Kidney (tissue), 14 donors: ENCODE results near the gene INHBE. TPM values are rescaled to one million over a fixed set of nuclear protein-coding genes. Genes with fewer than 3 reads are reported as not detected.
"Not testable (repeated sequence)": the region's sequence is repeated elsewhere in the genome, so short reads cannot be mapped to it uniquely, and the experiment has no call there.

Experiments
- DNase-seq, 5 donors: peaks; one replicate each; pipeline ENCODE4 v3.0.0-alpha.2; 2013 to 2020
- FAIRE-seq: peaks from 2 replicates; lab custom pipeline; 2012; peaks lifted over from hg19 to GRCh38; lab: Jason Lieb, UNC
- H3K27ac ChIP-seq, 2 donors: one replicate each; pipeline ENCODE4 v1.7.0; 2013; ENCODE audit warnings: low read depth in 2 of 2, low read length in 2 of 2, inconsistent platforms in 1 of 2
- H3K27me3 ChIP-seq: one replicate; pipeline ENCODE4 v1.7.1; 2013; ENCODE audit warnings: low read length, inconsistent platforms; ENCODE audit not compliant: control insufficient read depth, insufficient read depth
- H3K36me3 ChIP-seq, 3 donors: one replicate each; pipeline versions ENCODE4 v1.7.0 to v1.7.1; 2013; ENCODE audit warnings: low read length in 3 of 3, control low read depth in 1 of 3, inconsistent platforms in 1 of 3; ENCODE audit not compliant: insufficient read depth in 3 of 3, control insufficient read depth in 2 of 3
- H3K4me1 ChIP-seq, 3 donors: one replicate each; pipeline versions ENCODE4 v1.7.0 to v1.7.1; 2013; ENCODE audit warnings: low read length in 3 of 3, inconsistent platforms in 1 of 3, low read depth in 1 of 3; ENCODE audit not compliant: control insufficient read depth in 2 of 3, insufficient read depth in 2 of 3
- H3K4me3 ChIP-seq, 3 donors: one replicate each; pipeline versions ENCODE4 v1.7.0 to v1.8.1; 2013; ENCODE audit warnings: low read length in 3 of 3, control low read depth in 1 of 3, inconsistent platforms in 1 of 3
- H3K9ac ChIP-seq, 3 donors: one replicate each; pipeline versions ENCODE4 v1.7.0 to v1.7.1; 2013; ENCODE audit warnings: low read length in 3 of 3, control low read depth in 1 of 3, inconsistent platforms in 1 of 3
- H3K9me3 ChIP-seq, 3 donors: one replicate each; pipeline versions ENCODE4 v1.7.0 to v1.7.1; 2013; ENCODE audit warnings: low read length in 3 of 3, control low read depth in 1 of 3, inconsistent platforms in 1 of 3; ENCODE audit not compliant: control insufficient read depth in 2 of 3, insufficient read depth in 1 of 3
- intact Hi-C: fragments of 100-400 bp; cut with DNase I; formaldehyde crosslinking; loops from one replicate; pipeline ENCODE4 v1.11.1; 2022
- polyA plus RNA-seq: library from polyadenylated mRNA; stranded (reverse); fragments of 350-450 nt; fragmentation: Illumina TruSeq; extraction: RNeasy Lipid Tissue Mini Kit (QIAGEN cat#74804); gene quantifications from one replicate; pipeline ENCODE4 v1.2.3, GENCODE V29; 2014; ENCODE audit warnings: low read depth, low replicate concordance; ENCODE audit not compliant: insufficient read depth
- total RNA-seq: library from RNA; stranded (reverse); fragmentation: NEBNext Ultra II Directional; extraction: Animal tissue kit (Norgen Biotek cat#: 25700); gene quantifications from one replicate; pipeline ENCODE4 v1.2.1, GENCODE V29; 2021
- TF ChIP-seq, protein P1 (sequence below): IDR thresholded peaks from 3 replicates; pipeline ENCODE4 v1.5.1; 2012; ENCODE audit warnings: mild to moderate bottlenecking, moderate library complexity, borderline replicate concordance; ENCODE audit not compliant: insufficient read depth; ENCODE audit errors: extremely low read depth
- donor health status: control.
- donor health status: control.
- donor health status: control.
- donor health status: control.
- donor health status: control.
- donor health status: DM: yes; HTN: yes; CAD: no.
- donor health status: Normal renal cell carcinoma (clear cell type).

The INHBE gene
- total and polyA plus RNA-seq, 2 donors from 2014 or later, result 0.19 to 0.30 TPM

DNA sequence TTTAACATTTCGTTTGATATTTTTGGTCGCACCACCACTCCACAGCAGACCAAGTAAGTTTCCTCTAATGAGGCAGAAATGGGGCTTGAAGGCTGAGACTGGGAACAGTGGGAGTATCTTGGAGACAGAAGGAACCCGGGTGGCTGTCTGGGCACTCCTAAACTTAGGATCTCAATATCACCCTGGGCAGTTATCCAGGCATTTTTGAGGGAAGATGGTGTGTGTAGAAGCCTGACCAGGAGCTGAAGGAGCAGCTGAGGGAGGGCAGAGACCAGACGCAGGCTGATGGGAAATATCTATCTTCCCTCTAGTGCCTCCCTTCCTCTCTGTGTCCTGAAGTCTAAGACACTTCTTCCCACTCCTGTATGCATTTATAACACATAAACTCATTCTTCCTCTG, 43.5 kb downstream of the INHBE start:
- DNase-seq (no peak), FAIRE-seq (no peak)

DNA sequence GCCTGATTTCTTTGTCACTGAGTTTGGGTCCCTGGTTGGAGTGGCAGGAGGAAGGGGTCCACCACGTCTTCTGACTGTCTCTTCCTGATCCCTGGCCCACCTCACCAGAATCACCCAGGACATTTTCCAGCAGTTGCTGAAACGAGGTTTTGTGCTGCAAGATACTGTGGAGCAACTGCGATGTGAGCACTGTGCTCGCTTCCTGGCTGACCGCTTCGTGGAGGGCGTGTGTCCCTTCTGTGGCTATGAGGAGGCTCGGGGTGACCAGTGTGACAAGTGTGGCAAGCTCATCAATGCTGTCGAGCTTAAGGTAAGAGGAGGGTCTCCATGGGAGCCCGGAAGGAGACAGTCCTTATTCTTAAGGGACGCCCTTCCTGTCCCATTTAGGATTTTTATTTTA, 45.1 kb downstream of the INHBE start:
- Histone ChIP-seq H3K27ac (no peak overlapping the region), H3K27me3 (no peaks in the 10 kb centered on the region), H3K4me1 (no peaks in the 10 kb centered on the region), H3K36me3 (peaks cover 4 to 47% (median 26%) of the 10 kb centered on the region in 3 donors), H3K9me3 (no peaks in the 10 kb centered on the region), H3K4me3 (no peak overlapping the region), H3K9ac (no peak overlapping the region)
- DNase-seq, result no peak
- intact Hi-C loops, result no loop called here
- TF ChIP-seq, protein P1, sequence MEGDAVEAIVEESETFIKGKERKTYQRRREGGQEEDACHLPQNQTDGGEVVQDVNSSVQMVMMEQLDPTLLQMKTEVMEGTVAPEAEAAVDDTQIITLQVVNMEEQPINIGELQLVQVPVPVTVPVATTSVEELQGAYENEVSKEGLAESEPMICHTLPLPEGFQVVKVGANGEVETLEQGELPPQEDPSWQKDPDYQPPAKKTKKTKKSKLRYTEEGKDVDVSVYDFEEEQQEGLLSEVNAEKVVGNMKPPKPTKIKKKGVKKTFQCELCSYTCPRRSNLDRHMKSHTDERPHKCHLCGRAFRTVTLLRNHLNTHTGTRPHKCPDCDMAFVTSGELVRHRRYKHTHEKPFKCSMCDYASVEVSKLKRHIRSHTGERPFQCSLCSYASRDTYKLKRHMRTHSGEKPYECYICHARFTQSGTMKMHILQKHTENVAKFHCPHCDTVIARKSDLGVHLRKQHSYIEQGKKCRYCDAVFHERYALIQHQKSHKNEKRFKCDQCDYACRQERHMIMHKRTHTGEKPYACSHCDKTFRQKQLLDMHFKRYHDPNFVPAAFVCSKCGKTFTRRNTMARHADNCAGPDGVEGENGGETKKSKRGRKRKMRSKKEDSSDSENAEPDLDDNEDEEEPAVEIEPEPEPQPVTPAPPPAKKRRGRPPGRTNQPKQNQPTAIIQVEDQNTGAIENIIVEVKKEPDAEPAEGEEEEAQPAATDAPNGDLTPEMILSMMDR, result no peak
- FAIRE-seq, result no peak

More for the DNA sequence above, 43.5 kb downstream of the INHBE start:
- intact Hi-C loops, result no loop called here
- Histone ChIP-seq H3K27me3 (no peaks in the 10 kb centered on the region), H3K4me3 (no peak overlapping the region), H3K27ac (no peak overlapping the region), H3K4me1 (no peaks in the 10 kb centered on the region), H3K9me3 (no peaks in the 10 kb centered on the region), H3K9ac (no peak overlapping the region), H3K36me3 (peaks cover 4 to 36% (median 26%) of the 10 kb centered on the region in 3 donors)
- TF ChIP-seq, protein P1, result no peak

DNA sequence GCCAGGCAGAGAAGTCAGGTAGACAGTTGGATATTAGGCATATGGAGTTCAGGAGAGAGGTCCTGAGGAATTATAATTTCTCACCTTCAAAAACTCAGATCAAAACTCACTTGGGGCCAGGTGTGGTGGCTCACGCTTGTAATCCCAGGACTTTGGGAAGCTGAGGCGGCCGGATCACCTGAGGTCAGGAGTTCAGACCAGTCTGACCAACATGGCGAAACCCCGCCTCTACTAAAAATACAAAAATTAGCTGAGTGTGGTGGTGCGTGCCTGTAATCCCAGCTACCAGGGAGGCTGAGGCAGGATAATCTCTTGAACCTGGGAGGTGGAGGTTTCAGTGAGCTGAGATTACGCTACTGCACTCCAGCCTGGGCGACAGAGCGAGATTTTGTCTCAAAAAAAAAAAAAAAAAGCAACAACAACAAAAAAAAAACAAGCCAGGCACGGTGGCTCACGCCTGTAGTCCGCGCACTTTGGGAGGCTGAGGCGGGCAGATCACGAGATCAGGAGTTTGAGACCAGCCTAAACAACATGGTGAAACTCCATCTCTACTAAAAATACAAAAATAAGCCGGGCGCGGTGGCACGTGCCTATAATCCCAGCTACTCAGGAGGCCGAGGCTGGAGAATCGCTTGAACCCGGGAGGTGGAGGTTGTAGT, 47.3 kb downstream of the INHBE start:
- H3K27ac ChIP-seq, H3K27me3 ChIP-seq, intact Hi-C loops, DNase-seq, H3K4me1 ChIP-seq, H3K9me3 ChIP-seq, FAIRE-seq, H3K9ac ChIP-seq, H3K4me3 ChIP-seq: not testable (repeated sequence)
- H3K36me3 ChIP-seq, result peaks cover 9 to 55% (median 27%) of the 10 kb centered on the region in 3 donors

DNA sequence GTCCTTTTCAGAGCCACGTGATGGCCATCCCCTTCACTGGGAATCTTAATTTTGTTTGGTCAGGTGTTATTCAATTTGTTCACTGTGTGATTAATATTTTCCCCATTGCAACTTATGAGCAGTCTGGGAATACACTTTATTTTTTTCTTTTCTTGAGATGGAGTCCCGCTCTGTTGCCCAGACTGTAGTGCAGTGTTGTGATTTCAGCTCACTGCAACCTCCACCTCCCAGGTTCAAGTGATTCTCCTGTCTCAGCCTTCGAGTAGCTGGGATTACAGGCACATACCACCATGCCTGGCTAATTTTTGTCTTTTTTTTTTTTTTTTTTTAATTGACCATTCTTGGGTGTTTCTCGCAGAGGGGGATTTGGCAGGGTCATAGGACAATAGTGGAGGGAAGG, 51.4 kb downstream of the INHBE start:
- intact Hi-C loops, H3K9me3 ChIP-seq, H3K4me1 ChIP-seq, H3K27me3 ChIP-seq, H3K4me3 ChIP-seq, H3K9ac ChIP-seq, FAIRE-seq, H3K27ac ChIP-seq, DNase-seq: not testable (repeated sequence)
- H3K36me3 ChIP-seq, result peaks cover 6 to 27% (median 9%) of the 10 kb centered on the region in 3 donors

Other genes starting within 250 kb of the INHBE start
- gene NXPH4, start 238.5 kb upstream of the INHBE start, total RNA-seq, result 0.16 TPM
- 0.71 TPM for gene NXPH4, start 238.5 kb upstream of the INHBE start, polyA plus RNA-seq
- 70.1 TPM for gene SHMT2, start 225.6 kb upstream of the INHBE start, total RNA-seq
- 49.3 TPM for gene SHMT2, start 225.6 kb upstream of the INHBE start, polyA plus RNA-seq
- 3.1 TPM for gene STAC3, start 204.1 kb upstream of the INHBE start, total RNA-seq
- gene STAC3, start 204.1 kb upstream of the INHBE start, polyA plus RNA-seq, result 1.5 TPM
- 67.3 TPM for gene R3HDM2, start 24.3 kb upstream of the INHBE start, total RNA-seq
- 16.5 TPM for gene R3HDM2, start 24.3 kb upstream of the INHBE start, polyA plus RNA-seq
- not detected for gene INHBC, start 20.5 kb upstream of the INHBE start, total RNA-seq
- not detected for gene INHBC, start 20.5 kb upstream of the INHBE start, polyA plus RNA-seq
- 2.8 TPM for gene GLI1, start 4.5 kb downstream of the INHBE start, total RNA-seq
- 1.4 TPM for gene GLI1, start 4.5 kb downstream of the INHBE start, polyA plus RNA-seq
- gene ARHGAP9, start 24.6 kb downstream of the INHBE start, total RNA-seq, result 18.1 TPM
- gene ARHGAP9, start 24.6 kb downstream of the INHBE start, polyA plus RNA-seq, result 3.8 TPM
- 158 TPM for gene MARS1, start 32.8 kb downstream of the INHBE start, total RNA-seq
- 62.8 TPM for gene MARS1, start 32.8 kb downstream of the INHBE start, polyA plus RNA-seq
- 34.1 TPM for gene DDIT3, start 65.2 kb downstream of the INHBE start, total RNA-seq
- gene DDIT3, start 65.2 kb downstream of the INHBE start, polyA plus RNA-seq, result 83.1 TPM
- 118 TPM for gene MBD6, start 67.5 kb downstream of the INHBE start, total RNA-seq
- gene MBD6, start 67.5 kb downstream of the INHBE start, polyA plus RNA-seq, result 38.4 TPM
- 110 TPM for gene DCTN2, start 91.9 kb downstream of the INHBE start, total RNA-seq
- 133 TPM for gene DCTN2, start 91.9 kb downstream of the INHBE start, polyA plus RNA-seq
- 1.3 TPM for gene KIF5A, start 94.7 kb downstream of the INHBE start, total RNA-seq
- gene KIF5A, start 94.7 kb downstream of the INHBE start, polyA plus RNA-seq, result 0.69 TPM
- gene PIP4K2C, start 135.9 kb downstream of the INHBE start, total RNA-seq, result 52.4 TPM
- 43.2 TPM for gene PIP4K2C, start 135.9 kb downstream of the INHBE start, polyA plus RNA-seq
- 34.5 TPM for gene DTX3, start 149.5 kb downstream of the INHBE start, total RNA-seq
- 41.2 TPM for gene DTX3, start 149.5 kb downstream of the INHBE start, polyA plus RNA-seq
- gene ARHGEF25, start 156.1 kb downstream of the INHBE start, total RNA-seq, result 15.0 TPM
- gene ARHGEF25, start 156.1 kb downstream of the INHBE start, polyA plus RNA-seq, result 10.9 TPM
- 2.0 TPM for gene B4GALNT1, start 177.9 kb downstream of the INHBE start, total RNA-seq
- gene B4GALNT1, start 177.9 kb downstream of the INHBE start, polyA plus RNA-seq, result 1.6 TPM
- 325 TPM for gene OS9, start 238.8 kb downstream of the INHBE start, total RNA-seq
- 256 TPM for gene OS9, start 238.8 kb downstream of the INHBE start, polyA plus RNA-seq